Adrenal gland (tissue), 5 donors: ENCODE results near the gene CCDC117.

Experiments used
- POLR2A ChIP-seq, 2 donors: fragments of 450-650 bp; IDR thresholded peaks; one replicate each; pipeline ENCODE4 v1.6.1; 2017; ENCODE audit warnings: antibody characterized with exemption in 2 of 2, mild to moderate bottlenecking in 2 of 2, moderate library complexity in 1 of 2
- TF ChIP-seq, protein P1 (sequence below), 6 experiments: fragments of 450-650 bp in 4 of 6; fragments of 200-600 bp in 2 of 6; sonication (generic) in 1 of 6; IDR thresholded peaks; 1 replicate in 5 of 6; 2 replicates in 1 of 6; pipeline versions ENCODE4 v1.5.1 to v1.8.0; 2016 to 2021; ENCODE audit warnings: antibody characterized with exemption in 6 of 6, mild to moderate bottlenecking in 2 of 6, moderate library complexity in 1 of 6
- donor health status: DM: no; HTN: no; CAD: no.

DNA sequence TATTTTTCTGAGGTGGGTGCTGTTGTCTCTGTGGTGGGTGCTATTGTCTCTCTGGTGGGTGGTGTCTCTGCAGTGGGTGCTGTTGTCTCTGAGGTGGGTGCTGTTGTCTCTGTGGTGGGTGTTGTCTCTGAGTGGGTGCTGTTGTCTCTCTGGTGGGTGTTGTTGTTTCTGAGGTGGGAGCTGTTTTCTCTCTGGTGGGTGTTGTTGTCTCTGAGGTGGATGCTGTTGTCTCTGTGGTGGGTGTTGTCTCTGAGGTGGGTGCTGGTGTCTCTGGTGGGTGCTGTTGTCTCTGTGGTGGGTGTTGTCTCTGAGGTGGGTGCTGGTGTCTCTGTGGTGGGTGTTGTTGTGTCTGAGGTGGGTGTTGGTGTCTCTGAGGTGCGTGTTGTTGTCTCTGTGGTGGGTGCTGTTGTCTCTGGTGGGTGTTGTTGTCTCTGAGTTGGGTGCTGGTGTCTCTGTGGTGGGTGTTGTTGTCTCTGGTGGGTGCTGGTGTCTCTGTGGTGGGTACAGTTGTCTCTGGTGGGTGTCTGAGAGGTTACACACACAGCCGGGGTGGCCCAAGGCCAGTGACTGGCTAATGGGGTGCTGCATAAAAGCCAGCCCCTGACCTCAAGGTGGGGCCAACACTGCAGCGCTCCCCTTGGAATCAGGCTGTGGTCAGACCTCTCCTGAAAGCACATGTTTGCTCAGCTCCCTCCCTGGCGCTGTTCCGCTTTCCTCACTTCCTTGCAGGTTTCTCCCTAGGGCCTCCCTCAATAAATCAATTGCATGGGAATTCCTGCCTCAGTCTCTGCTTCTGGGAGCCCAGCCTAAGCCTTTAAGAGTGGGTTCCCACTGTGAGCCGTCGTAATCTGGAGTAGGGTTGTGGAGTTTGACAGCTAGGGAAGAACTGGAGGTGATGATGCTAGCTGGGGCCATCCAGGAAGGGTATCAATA, 58.9 kb downstream of the CCDC117 start:
- TF ChIP-seq, protein P1, sequence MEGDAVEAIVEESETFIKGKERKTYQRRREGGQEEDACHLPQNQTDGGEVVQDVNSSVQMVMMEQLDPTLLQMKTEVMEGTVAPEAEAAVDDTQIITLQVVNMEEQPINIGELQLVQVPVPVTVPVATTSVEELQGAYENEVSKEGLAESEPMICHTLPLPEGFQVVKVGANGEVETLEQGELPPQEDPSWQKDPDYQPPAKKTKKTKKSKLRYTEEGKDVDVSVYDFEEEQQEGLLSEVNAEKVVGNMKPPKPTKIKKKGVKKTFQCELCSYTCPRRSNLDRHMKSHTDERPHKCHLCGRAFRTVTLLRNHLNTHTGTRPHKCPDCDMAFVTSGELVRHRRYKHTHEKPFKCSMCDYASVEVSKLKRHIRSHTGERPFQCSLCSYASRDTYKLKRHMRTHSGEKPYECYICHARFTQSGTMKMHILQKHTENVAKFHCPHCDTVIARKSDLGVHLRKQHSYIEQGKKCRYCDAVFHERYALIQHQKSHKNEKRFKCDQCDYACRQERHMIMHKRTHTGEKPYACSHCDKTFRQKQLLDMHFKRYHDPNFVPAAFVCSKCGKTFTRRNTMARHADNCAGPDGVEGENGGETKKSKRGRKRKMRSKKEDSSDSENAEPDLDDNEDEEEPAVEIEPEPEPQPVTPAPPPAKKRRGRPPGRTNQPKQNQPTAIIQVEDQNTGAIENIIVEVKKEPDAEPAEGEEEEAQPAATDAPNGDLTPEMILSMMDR (IDR thresholded peaks at IDR 0.05) = no peak
- TF ChIP-seq POLR2A (IDR thresholded peaks at IDR 0.05) = no peak
